GM10248 (cell line): ENCODE measurements around the gene ERRFI1.

Source experiments
- CTCF ChIA-PET: fragments of 300-600 bp; sonication (Branson Sonifier 250); formaldehyde crosslinking; extraction: SDS; loops from one replicate; lab custom pipeline; 2021; ENCODE audit warnings: antibody characterized with exemption; lab: Yijun Ruan, JAX
- POLR2A ChIA-PET: fragments of 350-650 bp; sonication (Branson Sonifier 250); formaldehyde crosslinking; extraction: SDS; loops from one replicate; lab custom pipeline; 2020; ENCODE audit warnings: antibody characterized with exemption; lab: Yijun Ruan, JAX
- DNase-seq: peaks from one replicate; pipeline ENCODE4 v3.0.0; 2012; ENCODE audit errors: extremely low spot score
- TF ChIP-seq, protein P1 (sequence below): IDR thresholded peaks from 2 replicates; pipeline ENCODE4 v1.5.1; 2012; ENCODE audit warnings: mild to moderate bottlenecking, low read depth; ENCODE audit errors: extremely low read depth, missing control alignments, control extremely low read depth

Gene ERRFI1

DNA sequence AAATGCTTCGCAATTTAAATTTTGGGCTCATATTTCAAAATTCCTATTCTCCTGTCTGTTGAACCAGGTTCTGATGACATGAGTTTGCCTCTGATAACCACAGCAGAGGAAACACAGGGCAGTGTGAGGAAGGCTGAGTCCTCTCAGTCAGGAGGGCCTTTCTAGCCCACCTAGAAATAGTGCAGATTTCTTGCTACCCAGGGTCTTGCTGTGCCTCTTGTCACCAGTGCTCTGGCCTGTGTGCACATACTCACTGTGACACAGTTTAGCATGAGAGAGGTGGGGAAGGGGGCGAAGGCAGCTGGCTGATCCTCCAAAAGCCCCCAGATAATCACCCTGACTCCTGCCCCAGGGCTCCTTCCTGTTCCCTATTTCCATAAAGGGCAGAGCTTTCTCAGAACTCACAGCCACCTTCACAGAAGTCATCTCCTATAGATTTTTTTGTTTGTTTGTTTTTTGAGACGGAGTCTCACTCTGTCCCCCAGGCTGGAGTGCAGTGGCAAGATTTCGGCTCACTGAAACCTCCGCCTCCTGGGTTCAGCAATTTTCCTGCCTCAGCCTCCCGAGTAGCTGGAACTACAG is 23.7 kb downstream of the ERRFI1 start:
- DNase-seq: no peak
- POLR2A ChIA-PET: no interaction called here
- TF ChIP-seq, protein P1, sequence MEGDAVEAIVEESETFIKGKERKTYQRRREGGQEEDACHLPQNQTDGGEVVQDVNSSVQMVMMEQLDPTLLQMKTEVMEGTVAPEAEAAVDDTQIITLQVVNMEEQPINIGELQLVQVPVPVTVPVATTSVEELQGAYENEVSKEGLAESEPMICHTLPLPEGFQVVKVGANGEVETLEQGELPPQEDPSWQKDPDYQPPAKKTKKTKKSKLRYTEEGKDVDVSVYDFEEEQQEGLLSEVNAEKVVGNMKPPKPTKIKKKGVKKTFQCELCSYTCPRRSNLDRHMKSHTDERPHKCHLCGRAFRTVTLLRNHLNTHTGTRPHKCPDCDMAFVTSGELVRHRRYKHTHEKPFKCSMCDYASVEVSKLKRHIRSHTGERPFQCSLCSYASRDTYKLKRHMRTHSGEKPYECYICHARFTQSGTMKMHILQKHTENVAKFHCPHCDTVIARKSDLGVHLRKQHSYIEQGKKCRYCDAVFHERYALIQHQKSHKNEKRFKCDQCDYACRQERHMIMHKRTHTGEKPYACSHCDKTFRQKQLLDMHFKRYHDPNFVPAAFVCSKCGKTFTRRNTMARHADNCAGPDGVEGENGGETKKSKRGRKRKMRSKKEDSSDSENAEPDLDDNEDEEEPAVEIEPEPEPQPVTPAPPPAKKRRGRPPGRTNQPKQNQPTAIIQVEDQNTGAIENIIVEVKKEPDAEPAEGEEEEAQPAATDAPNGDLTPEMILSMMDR: no peak
- CTCF ChIA-PET: interaction anchor here (1.4 kb wide), 1 partner anchor 12 kb away, joined by 7 read pairs; no protein-coding TSS in a partner anchor

DNA sequence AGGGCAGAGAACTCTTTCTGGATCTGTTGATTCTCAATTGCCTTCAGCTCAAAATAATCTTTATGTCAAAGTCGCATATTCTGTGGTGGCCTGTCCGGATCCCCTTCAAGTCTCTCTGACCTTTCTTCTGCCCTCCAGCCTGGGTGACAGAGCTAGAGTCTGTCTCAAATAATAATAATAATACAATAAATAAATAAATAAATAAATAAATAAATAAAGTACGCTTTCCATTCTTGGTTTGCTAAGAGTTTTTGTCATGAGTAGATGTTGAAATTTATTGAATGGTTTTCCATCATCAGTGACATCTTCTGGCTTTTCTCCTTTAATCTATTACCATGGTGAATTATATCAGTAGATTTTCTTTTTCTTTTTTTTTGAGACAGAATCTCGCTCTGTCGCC is 30.7 kb downstream of the ERRFI1 start:
- no peak for DNase-seq
- ChIA-PET POLR2A (no interaction called here), CTCF (no interaction called here)
- TF ChIP-seq, protein P1: no peak

DNA sequence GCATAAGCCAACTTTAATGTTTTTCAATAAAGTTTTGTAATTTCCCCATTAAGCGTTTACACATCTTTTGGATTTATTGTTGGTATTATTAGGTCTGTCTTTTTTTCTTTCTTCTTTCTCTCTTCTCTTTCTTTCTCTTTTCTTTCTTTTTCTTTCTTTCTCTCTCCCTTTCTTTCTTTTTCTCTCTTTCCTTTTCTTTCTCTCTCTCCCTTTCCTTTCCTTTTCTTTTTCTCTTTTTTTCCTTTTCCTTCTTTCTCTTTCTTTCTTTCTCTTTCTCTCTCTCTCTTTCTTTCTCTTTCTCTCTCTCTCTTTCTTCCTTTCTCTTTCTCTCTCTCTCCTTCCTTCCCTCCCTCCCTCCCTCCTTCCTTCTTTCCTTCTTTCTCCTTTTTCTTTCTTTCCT is 31.3 kb downstream of the ERRFI1 start:
- TF ChIP-seq, protein P1: no peak
- ChIA-PET CTCF (interaction anchor here (1.7 to 1.8 kb wide), 2 partner anchors 19 to 20 kb away, joined by 6 to 7 read pairs; no protein-coding TSS in a partner anchor), POLR2A (no interaction called here)
- no peak for DNase-seq

DNA sequence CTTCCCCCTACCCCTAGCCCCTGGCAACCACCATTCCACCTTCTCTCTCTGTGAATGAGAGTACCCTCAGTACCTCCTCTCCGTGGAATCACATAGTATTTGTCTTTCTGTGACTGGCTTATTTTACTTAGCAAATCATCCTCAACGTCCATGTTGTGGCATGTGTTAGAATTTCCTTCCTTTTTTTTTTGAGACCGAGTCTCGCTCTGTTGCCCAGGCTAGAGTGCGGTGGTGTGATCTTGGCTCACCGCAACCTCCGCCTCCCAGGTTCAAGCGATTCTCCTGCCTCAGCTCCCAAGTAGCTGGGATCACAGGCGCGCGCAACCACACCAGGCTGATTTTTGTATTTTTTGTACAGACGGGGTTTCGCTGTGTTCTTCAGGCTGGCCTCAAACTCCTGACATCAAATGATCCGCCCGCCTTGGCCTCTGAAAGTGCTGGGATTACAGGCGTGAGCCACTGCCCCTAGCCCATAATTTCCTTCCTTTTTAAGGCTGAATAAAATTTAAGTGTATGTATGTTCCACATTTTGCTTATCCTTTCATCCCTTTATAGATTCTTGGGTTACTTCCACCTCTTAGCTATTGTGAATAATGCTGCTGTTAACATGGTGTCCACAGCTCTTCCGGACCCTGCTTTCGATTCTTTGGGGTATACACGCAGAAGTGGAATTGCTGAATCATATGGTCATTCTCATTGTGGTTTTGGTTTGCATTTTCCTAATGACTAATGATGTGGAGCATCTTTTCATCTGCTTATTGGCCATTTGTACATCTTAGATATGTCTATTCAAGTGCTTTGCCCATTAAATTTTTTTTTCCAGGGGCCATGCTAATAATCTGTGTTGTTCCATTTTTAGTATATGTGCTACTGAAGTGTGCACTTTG is 32.3 kb downstream of the ERRFI1 start:
- CTCF ChIA-PET: interaction anchor here (1.1 to 1.8 kb wide), 3 partner anchors 10 to 21 kb away, joined by 3 to 7 read pairs (median 6); no protein-coding TSS in a partner anchor
- POLR2A ChIA-PET: no interaction called here

DNA sequence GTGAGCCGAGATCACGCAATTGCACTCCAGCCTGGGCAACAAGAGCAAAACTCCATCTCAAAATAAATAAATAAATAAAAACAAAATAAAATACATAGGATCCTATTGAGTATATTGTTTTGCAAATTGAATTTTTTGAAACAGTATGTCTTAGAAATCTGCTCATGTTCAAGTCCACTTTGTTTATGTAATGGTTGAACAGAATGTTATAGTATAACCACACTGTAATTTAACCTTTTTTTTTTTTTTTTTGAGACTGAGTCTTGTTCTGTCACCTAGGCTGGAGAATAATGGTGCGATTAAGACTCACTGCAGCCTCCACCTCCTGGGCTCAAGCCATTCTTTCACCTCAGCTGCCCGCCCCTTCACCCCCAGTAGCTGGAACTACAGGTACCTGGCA is 33.2 kb downstream of the ERRFI1 start:
- ChIA-PET POLR2A (no interaction called here), CTCF (interaction anchor here (1.8 kb wide), 1 partner anchor 22 kb away, joined by 7 read pairs; no protein-coding TSS in a partner anchor)
- TF ChIP-seq, protein P1: no peak
- DNase-seq: no peak

More for the DNA sequence above, 32.3 kb downstream of the ERRFI1 start:
- DNase-seq: peak; percentile 41
- TF ChIP-seq, protein P1: no peak
